GM19025 (cell line): Measurements from ENCODE around the gene HCFC1.

Experiments
- ATAC-seq: cut with Tn5 transposase; IDR thresholded peaks from one replicate; pipeline ENCODE4 v1.9.1; 2021; ENCODE audit warnings: mild to moderate bottlenecking, low read depth, moderate library complexity; ENCODE audit not compliant: unreplicated experiment

HCFC1 gene

GRCh38 chrX:153960786-153961185 lies 10.8 kb downstream of the HCFC1 start:
- no peak for ATAC-seq

DNA sequence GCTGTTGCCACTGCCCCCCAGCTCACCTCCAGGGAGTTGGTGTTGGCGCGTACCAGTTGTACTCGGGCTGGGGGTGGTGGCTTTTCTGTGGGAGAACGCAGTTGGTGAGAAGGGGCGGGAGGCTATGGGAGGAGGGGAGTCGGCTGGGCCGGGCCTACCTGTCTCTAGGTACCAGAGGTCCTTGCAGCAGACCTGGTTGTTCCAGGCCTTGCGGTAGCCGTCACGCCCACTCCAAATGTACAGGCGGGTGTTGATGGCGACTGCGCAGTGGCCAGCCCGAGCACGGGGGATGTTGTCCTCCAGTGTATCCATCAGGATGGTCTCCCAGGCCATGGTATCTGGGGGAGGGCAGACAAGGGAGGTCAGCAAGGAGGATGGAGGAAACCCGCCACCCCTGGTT lies 11.5 kb downstream of the HCFC1 start:
- ATAC-seq: no peak

GRCh38 chrX:153959649-153960048 lies 12.0 kb downstream of the HCFC1 start:
- ATAC-seq: no peak

DNA sequence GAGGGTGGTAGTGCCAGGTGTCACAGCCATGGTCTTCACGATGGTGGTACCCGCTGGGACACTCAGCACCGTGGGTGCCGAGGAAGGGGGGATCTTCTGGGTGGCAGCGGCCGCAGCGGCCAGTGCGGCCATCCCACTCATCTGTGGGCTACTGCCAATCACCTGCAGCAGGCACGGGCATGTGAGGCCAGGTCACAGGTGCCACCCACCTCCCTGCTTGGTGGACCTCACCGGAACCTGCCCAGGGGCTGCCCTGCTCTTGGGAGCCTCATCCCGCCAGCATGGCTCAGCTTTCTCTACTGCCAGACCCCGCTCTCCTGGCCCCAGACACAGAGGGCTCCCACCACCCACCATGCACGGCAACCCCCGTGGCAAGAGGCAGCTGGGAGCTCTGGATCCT lies 13.0 kb downstream of the HCFC1 start:
- no peak for ATAC-seq

- no peak for ATAC-seq
These were observed 14.4 kb downstream of the HCFC1 start for GRCh38 chrX:153957224-153957623.

- ATAC-seq: no peak
These were observed 15.3 kb downstream of the HCFC1 start for GRCh38 chrX:153956044-153956907.

DNA sequence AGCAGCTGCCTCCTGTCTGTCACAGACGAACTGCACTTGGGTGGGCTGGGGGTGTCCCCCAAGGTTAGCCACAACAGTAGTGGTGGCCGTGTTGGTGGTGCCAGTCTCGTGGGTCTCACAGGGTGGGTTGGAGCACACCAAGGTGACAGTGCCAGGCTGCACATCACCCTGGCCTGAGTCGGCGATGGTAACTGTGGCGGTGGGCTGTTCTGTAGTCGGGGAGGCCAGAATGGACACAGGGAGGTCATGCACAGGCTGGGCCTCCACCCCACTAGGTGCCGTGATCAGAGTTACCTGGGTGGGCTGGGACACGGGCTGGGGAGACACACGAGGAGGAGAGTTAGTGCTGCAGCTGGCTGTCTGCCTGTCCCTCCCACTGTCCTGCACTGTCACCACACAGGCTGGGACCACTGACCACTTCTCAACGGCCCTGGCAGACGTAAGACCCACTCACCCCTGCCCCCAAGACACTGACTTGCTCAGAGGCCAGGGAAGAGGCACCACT lies 16.3 kb downstream of the HCFC1 start:
- ATAC-seq: no peak

DNA sequence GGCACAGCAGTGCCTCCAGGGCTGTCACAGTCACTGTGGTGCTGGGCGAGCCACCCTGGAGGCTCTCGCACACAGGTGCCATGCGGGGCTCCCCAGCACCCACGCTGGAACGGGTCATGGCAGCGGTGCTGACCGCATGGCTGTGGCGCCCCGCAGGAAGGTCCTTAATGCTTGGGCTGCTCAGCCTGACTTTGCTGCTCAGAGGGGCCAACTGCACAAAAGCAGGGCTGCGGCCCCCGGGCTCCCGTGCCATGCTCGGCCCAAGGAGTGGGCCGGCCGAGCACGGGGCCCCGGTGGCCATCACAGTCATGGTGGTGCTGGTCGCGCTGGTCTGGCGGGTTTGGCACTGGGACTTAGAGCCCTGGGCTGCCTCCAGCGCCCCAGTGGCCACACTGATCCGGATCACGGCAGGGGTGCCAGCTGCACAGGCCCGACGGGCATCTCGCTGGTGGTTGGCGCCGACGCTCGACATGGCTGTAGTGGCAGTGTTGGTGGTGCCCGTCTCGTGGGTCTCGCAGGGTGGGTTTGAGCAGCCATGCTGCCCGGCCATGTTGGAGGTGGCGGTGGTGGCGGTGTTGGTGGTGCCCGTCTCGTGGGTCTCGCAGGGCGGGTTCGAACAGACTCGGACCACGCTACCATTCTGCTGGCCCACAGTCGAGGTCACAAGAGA lies 16.9 kb downstream of the HCFC1 start:
- ATAC-seq: no peak

- ATAC-seq: no peak
These were observed 17.6 kb downstream of the HCFC1 start for GRCh38 chrX:153953892-153954557.

- no peak for ATAC-seq
These were observed 18.2 kb downstream of the HCFC1 start for GRCh38 chrX:153953342-153953830.

DNA sequence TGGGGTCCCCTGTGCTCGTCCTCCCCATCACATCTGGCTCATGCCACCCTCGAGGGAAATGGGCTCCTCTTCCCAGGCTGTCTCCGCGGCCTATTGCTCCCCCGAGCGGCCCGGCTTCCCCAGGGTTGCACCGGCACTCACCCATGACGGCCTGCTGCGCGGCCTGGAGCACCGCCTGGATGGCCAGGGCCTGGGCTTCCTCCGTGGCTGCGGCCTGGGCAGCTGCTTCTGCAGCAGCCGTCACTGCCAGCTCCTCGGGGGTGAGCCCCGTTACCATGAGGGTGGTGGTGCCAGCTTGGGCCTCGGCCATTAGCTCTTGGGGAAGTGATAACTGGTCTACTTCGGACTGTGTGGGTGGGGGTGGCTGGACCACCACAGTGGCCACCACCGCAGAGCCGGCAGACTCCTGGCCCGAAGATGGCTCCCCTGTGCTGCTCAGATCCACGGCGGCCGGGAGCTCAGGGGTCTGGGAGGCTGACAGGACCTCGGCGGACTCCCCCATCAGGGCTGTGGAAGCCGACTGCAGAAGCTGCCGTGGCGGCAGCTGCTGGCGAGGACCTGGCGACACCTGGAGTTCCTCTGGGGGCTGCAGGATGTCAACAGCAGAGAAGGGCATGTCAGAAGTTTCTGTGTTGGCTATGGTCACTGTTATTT lies 19.1 kb downstream of the HCFC1 start:
- ATAC-seq: no peak

GRCh38 chrX:153951683-153952372 lies 19.8 kb downstream of the HCFC1 start:
- no peak for ATAC-seq

DNA sequence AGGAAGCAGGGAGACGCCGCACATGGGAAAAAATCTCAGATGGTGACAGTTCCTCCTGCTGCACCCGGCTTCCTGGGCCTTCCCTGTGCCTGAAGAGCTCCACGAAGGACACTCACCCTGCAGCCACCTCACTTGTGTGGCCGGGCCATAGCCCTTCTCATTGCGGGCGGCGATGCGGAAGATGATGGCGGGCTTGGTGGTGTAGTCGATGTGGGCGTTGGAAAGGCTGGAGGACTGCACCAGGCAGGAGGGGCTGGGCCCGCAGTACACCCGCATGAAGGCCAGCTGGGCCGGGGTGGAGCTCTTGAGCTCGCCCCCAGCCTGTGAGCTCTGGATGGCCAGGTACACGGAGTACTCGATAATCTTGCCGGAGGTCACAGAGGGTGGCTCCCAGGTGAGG lies 21.5 kb downstream of the HCFC1 start:
- no peak for ATAC-seq

DNA sequence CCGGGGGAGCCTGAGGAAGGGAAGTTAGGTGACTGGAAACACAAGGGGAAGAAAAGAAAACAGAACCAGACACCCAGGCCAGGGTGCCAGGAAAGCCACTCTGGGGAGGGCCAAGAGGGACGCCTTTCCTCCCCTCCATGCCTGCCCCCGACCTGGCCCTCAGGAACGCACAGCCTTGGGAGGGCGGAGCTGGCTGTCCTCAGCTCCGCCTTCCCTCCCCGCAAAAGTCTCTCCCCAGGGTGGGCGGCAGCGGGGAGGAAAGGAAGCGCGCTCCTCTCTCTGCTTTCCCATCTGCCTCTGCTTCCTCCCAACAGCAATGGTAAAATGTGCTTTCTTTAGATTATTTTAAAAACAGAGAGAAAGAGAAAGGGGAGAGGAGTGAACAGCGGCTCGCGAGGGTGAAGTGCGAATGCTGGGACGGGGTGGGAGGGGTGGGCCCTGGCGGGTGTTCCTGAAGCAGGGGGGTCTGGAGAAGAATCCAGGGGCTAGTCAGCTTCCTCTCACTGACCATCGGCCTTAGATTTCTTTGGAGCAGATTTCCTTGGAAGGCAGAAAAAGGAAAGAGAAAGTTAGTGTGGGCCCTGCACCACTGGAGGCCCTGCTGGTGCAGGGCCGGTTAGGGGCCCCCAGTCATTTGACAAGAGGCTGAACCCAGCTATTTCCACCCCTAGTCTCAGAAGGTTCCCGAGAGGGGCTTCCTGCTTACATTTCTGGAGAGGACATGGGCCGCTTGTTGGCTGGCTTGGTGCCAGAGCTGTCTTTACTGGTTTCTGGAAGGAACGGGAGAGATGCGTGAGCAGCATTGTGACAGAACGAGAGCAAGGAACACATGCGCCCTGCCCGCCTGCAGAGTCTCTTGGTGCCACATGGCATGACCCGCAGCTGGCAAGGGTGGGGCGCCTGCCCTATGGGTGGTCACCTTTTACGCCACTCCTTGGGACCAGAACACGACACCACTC lies 22.5 kb downstream of the HCFC1 start:
- ATAC-seq: no peak

- no peak for ATAC-seq
These were observed 23.6 kb downstream of the HCFC1 start for GRCh38 chrX:153948002-153948466.

GRCh38 chrX:153947009-153947769 lies 24.4 kb downstream of the HCFC1 start:
- no peak for ATAC-seq

- ATAC-seq: no peak
These were observed 25.4 kb downstream of the HCFC1 start for GRCh38 chrX:153945956-153946943.
